GM12892 (cell line): ENCODE measurements around the gene TRIP4.

ENCODE experiments used
- DNase-seq: peaks from one replicate; pipeline ENCODE4 v3.0.0; 2011; ENCODE audit not compliant: insufficient read length
- FAIRE-seq: peaks from 2 replicates; lab custom pipeline; 2011; peaks lifted over from hg19 to GRCh38; lab: Jason Lieb, UNC
- POLR2A ChIP-seq: IDR thresholded peaks from 2 replicates; pipeline ENCODE4 v1.6.1; 2011; ENCODE audit warnings: low read depth, low read length, control low read depth
- POLR2AphosphoS5 ChIP-seq: IDR thresholded peaks from 2 replicates; pipeline ENCODE4 v1.6.1; 2011; ENCODE audit warnings: low read depth, low read length, control low read depth
- TAF1 ChIP-seq: IDR thresholded peaks from 2 replicates; pipeline ENCODE4 v1.6.1; 2011; ENCODE audit warnings: low read depth, mild to moderate bottlenecking, control low read depth, low read length, borderline replicate concordance

TRIP4 gene

GRCh38 chr15:64456634-64457108 lies 69.0 kb downstream of the TRIP4 start:
- FAIRE-seq, result peak; percentile 14
- TF ChIP-seq POLR2A, result no peak
- no peak for TF ChIP-seq POLR2AphosphoS5
- no peak for TF ChIP-seq TAF1
- no peak for DNase-seq

- FAIRE-seq, result no peak
These were observed 71.6 kb downstream of the TRIP4 start for GRCh38 chr15:64459066-64459781.

GRCh38 chr15:64460206-64460723 lies 72.6 kb downstream of the TRIP4 start, which contains the start of gene ZNF609:
Gene ZNF609, plus strand, starts transcription at chr15:64460578. Its CDS starts 38,842 bp downstream, at chr15:64499420.
- peak; percentile 40; the same call in 1 of the 2 replicates for TF ChIP-seq POLR2A
- peak; percentile 30; the same call in 1 of the 2 replicates for TF ChIP-seq POLR2AphosphoS5
- TF ChIP-seq TAF1, result no peak
- FAIRE-seq, result peak; percentile 70

More at GRCh38 chr15:64459066-64459781, 71.6 kb downstream of the TRIP4 start:
- no peak for TF ChIP-seq TAF1
- TF ChIP-seq POLR2AphosphoS5, result no peak
- no peak for TF ChIP-seq POLR2A
- DNase-seq, result no peak

GRCh38 chr15:64460724-64461720 lies 73.4 kb downstream of the TRIP4 start:
- FAIRE-seq (peak; percentile 81), DNase-seq (peak; percentile 48)
- no peak for TF ChIP-seq POLR2AphosphoS5
- TF ChIP-seq POLR2A, result peak; percentile 31; the same call in 1 of the 2 replicates

More at GRCh38 chr15:64460206-64460723, 72.6 kb downstream of the TRIP4 start, which contains the start of gene ZNF609:
- DNase-seq, result peak; percentile 82

GRCh38 chr15:64461721-64462162 lies 74.1 kb downstream of the TRIP4 start:
- peak; percentile 9 for FAIRE-seq
- DNase-seq, result peak; percentile 19
- TF ChIP-seq POLR2AphosphoS5 (no peak), POLR2A (no peak), TAF1 (no peak)

- FAIRE-seq (no peak), DNase-seq (no peak)
These were observed 74.9 kb downstream of the TRIP4 start for GRCh38 chr15:64462492-64462891.

GRCh38 chr15:64464276-64465005 lies 76.8 kb downstream of the TRIP4 start:
- FAIRE-seq, result peak; percentile 72
- no peak for DNase-seq
- no peak for TF ChIP-seq POLR2A
- no peak for TF ChIP-seq POLR2AphosphoS5
- no peak for TF ChIP-seq TAF1

More at GRCh38 chr15:64462492-64462891, 74.9 kb downstream of the TRIP4 start:
- TF ChIP-seq TAF1, result no peak
- TF ChIP-seq POLR2AphosphoS5, result no peak
- TF ChIP-seq POLR2A, result no peak

GRCh38 chr15:64466408-64467141 lies 78.9 kb downstream of the TRIP4 start:
- no peak for DNase-seq
- no peak for FAIRE-seq
- no peak for TF ChIP-seq POLR2A
- TF ChIP-seq POLR2AphosphoS5, result no peak
- TF ChIP-seq TAF1, result no peak

- FAIRE-seq (no peak), DNase-seq (no peak)
- TF ChIP-seq POLR2A (no peak), POLR2AphosphoS5 (no peak), TAF1 (no peak)
These were observed 84.5 kb downstream of the TRIP4 start for GRCh38 chr15:64472161-64472560.

- no peak for TF ChIP-seq POLR2AphosphoS5
- FAIRE-seq (no peak), DNase-seq (no peak)
These were observed 87.2 kb downstream of the TRIP4 start for GRCh38 chr15:64474846-64475245.

GRCh38 chr15:64476550-64476949 lies 88.9 kb downstream of the TRIP4 start:
- no peak for FAIRE-seq
- TF ChIP-seq TAF1, result no peak
- no peak for TF ChIP-seq POLR2A
- no peak for TF ChIP-seq POLR2AphosphoS5
- no peak for DNase-seq
